Caco-2 (cell line): ENCODE measurements around the gene MYL3. TPM values are rescaled to one million over a fixed set of nuclear protein-coding genes. Genes with fewer than 3 reads are reported as not detected.
A peak's percentile ranks its signal among the peaks of the same experiment; 100 is the strongest.

Source experiments
- BruUV-seq: library from RNA; stranded (reverse); fragments of 400-500 nt; replicated peaks from 2 replicates; lab custom pipeline; 2021; lab: Mats Ljungman, UMichigan
- CTCF ChIA-PET: fragments of 300-600 bp; sonication (Branson Sonifier 250); formaldehyde crosslinking; loops from one replicate; lab custom pipeline; 2022; ENCODE audit warnings: antibody characterized with exemption; lab: Charles Lee
- POLR2A ChIA-PET: fragments of 300-600 bp; sonication (Branson Sonifier 250); formaldehyde crosslinking; loops from one replicate; lab custom pipeline; 2022; ENCODE audit warnings: antibody characterized with exemption; lab: Charles Lee
- DNase-seq, 2 experiments: peaks; one replicate each; pipeline versions ENCODE4 v3.0.0 to v3.0.0-alpha.2; 2020 to 2022
- H3K27me3 ChIP-seq: replicated peaks from 2 replicates; pipeline ENCODE4 v1.6.0; 2011; ENCODE audit warnings: low read length; ENCODE audit not compliant: control insufficient read depth, insufficient read depth
- H3K36me3 ChIP-seq: 2 replicates; pipeline ENCODE4 v1.5.1; 2011; ENCODE audit warnings: low read length; ENCODE audit not compliant: control insufficient read depth, insufficient read depth
- H3K4me1 ChIP-seq: fragments of 250-450 bp; sonication (Bioruptor Pico); 2 replicates; pipeline ENCODE4 v1.5.1; 2020; ENCODE audit warnings: mild to moderate bottlenecking
- H3K4me3 ChIP-seq: 2 replicates; pipeline ENCODE4 v1.5.1; 2011; ENCODE audit warnings: low read depth, mild to moderate bottlenecking, control low read depth, low read length
- H3K9me3 ChIP-seq: fragments of 250-450 bp; sonication (Bioruptor Pico); 2 replicates; pipeline ENCODE4 v1.5.1; 2020; ENCODE audit warnings: mild to moderate bottlenecking, moderate library complexity
- H3K27ac Mint-ChIP-seq: one replicate; pipeline ENCODE4 v1.8.0; 2022; ENCODE audit warnings: mixed read lengths; ENCODE audit not compliant: unreplicated experiment
- H3K27me3 Mint-ChIP-seq: one replicate; pipeline ENCODE4 v1.8.0; 2022; ENCODE audit warnings: mixed read lengths; ENCODE audit not compliant: insufficient read depth, unreplicated experiment
- H3K36me3 Mint-ChIP-seq: one replicate; pipeline ENCODE4 v1.8.0; 2022; ENCODE audit warnings: mild to moderate bottlenecking, mixed read lengths; ENCODE audit not compliant: insufficient read depth, unreplicated experiment
- H3K4me1 Mint-ChIP-seq: one replicate; pipeline ENCODE4 v1.8.0; 2022; ENCODE audit warnings: low read depth, mixed read lengths; ENCODE audit not compliant: unreplicated experiment
- H3K4me3 Mint-ChIP-seq: one replicate; pipeline ENCODE4 v1.8.0; 2022; ENCODE audit warnings: mild to moderate bottlenecking, moderate library complexity, mixed read lengths; ENCODE audit not compliant: unreplicated experiment
- H3K9me3 Mint-ChIP-seq: one replicate; pipeline ENCODE4 v1.8.0; 2022; ENCODE audit warnings: mixed read lengths; ENCODE audit not compliant: unreplicated experiment
- CTCF ChIP-seq, 2 experiments: fragments of 200-600 bp in 1 of 2; IDR thresholded peaks; 1 replicate in 1 of 2; 2 replicates in 1 of 2; pipeline versions ENCODE4 v1.5.1 to v1.8.0; 2011 to 2022; ENCODE audit warnings: antibody characterized with exemption in 1 of 2, control low read depth in 1 of 2, inconsistent platforms in 1 of 2, low read depth in 1 of 2, low read length in 1 of 2, mild to moderate bottlenecking in 1 of 2, moderate library complexity in 1 of 2; ENCODE audit not compliant: insufficient read depth in 1 of 2, severe bottlenecking in 1 of 2, unreplicated experiment in 1 of 2
- intact Hi-C: fragments of 100-400 bp; cut with micrococcal nuclease; formaldehyde crosslinking; loops from one replicate; pipeline ENCODE4 v1.10.0; 2022; ENCODE audit not compliant: unreplicated experiment
- total RNA-seq: library from RNA; stranded (reverse); gene quantifications from 2 replicates; pipeline ENCODE4 v1.2.3, GENCODE V29; 2022

Gene MYL3
- total RNA-seq, 1 experiment from 2014 or later: 13.8 TPM

GRCh38 chr3:46868287-46868686 is 5.0 kb upstream of the MYL3 start:
- no peak for TF ChIP-seq CTCF (IDR thresholded peaks at IDR 0.05; ENCODE audit: insufficient read depth in 1 of 2, low read depth in 1 of 2, low read length in 1 of 2, severe bottlenecking in 1 of 2, unreplicated experiment in 1 of 2)
- Mint-ChIP-seq H3K36me3 (no peaks in the 10 kb centered on the region), H3K4me3 (no peak overlapping the region), H3K27me3 (no peaks in the 10 kb centered on the region), H3K27ac (no peak overlapping the region), H3K9me3 (no peaks in the 10 kb centered on the region), H3K4me1 (peaks cover 18% of the 10 kb centered on the region)
- no peak for DNase-seq
- Histone ChIP-seq H3K4me1 (peaks cover 26% of the 10 kb centered on the region), H3K27me3 (no peaks in the 10 kb centered on the region), H3K36me3 (no peaks in the 10 kb centered on the region), H3K4me3 (no peak overlapping the region), H3K9me3 (no peaks in the 10 kb centered on the region)
- no TSS peak for BruUV-seq
- POLR2A ChIA-PET: no interaction called here
- CTCF ChIA-PET: interaction anchor here (2.1 kb wide), 1 partner anchor 27 kb away, joined by 12 read pairs; no protein-coding TSS in a partner anchor
- intact Hi-C loops: no loop called here

- H3K27me3 ChIP-seq: no peaks in the 10 kb centered on the region
- BruUV-seq: no TSS peak
- DNase-seq: no peak
- H3K9me3 ChIP-seq: no peaks in the 10 kb centered on the region
- no peak overlapping the region for H3K4me3 ChIP-seq
- no peaks in the 10 kb centered on the region for H3K9me3 Mint-ChIP-seq
- no peak overlapping the region for H3K27ac Mint-ChIP-seq
- H3K4me3 Mint-ChIP-seq: no peak overlapping the region
- no peaks in the 10 kb centered on the region for H3K36me3 Mint-ChIP-seq
- CTCF ChIA-PET: interaction anchor here (0.5 to 2.1 kb wide), 3 partner anchors 27 to 47 kb away, joined by 3 to 12 read pairs (median 4); no protein-coding TSS in a partner anchor
- no peaks in the 10 kb centered on the region for H3K36me3 ChIP-seq
- peaks cover 33% of the 10 kb centered on the region for H3K4me1 ChIP-seq
- peaks cover 22% of the 10 kb centered on the region for H3K4me1 Mint-ChIP-seq
- H3K27me3 Mint-ChIP-seq: no peaks in the 10 kb centered on the region
- POLR2A ChIA-PET: no interaction called here
- intact Hi-C loops: loop anchor here (2.0 kb wide), 1 partner anchor 41 kb away; no protein-coding TSS in a partner anchor
- no peak for TF ChIP-seq CTCF (IDR thresholded peaks at IDR 0.05; ENCODE audit: insufficient read depth in 1 of 2, low read depth in 1 of 2, low read length in 1 of 2, severe bottlenecking in 1 of 2, unreplicated experiment in 1 of 2)
Measured at GRCh38 chr3:46867550-46867898, 4.3 kb upstream of the MYL3 start.

GRCh38 chr3:46866720-46867549 is 3.7 kb upstream of the MYL3 start:
- intact Hi-C loops: loop anchor here (1.0 to 2.0 kb wide), 2 partner anchors 28 to 42 kb away; no protein-coding TSS in a partner anchor

More at GRCh38 chr3:46866720-46867549, 3.7 kb upstream of the MYL3 start:
- ChIA-PET CTCF (interaction anchor here (0.5 to 2.1 kb wide), 3 partner anchors 28 to 48 kb away, joined by 3 to 12 read pairs (median 4); no protein-coding TSS in a partner anchor), POLR2A (no interaction called here)
- H3K9me3 ChIP-seq: no peaks in the 10 kb centered on the region
- no peaks in the 10 kb centered on the region for H3K27me3 ChIP-seq
- no peak overlapping the region for H3K27ac Mint-ChIP-seq
- H3K4me1 Mint-ChIP-seq: peaks cover 22% of the 10 kb centered on the region
- TF ChIP-seq CTCF (IDR thresholded peaks at IDR 0.05; ENCODE audit: insufficient read depth in 1 of 2, low read depth in 1 of 2, low read length in 1 of 2, severe bottlenecking in 1 of 2, unreplicated experiment in 1 of 2): peak; percentile 80 to 94
- no peaks in the 10 kb centered on the region for H3K27me3 Mint-ChIP-seq
- peak; percentile 69 to 80 for DNase-seq
- peaks cover 33% of the 10 kb centered on the region for H3K4me1 ChIP-seq
- H3K36me3 Mint-ChIP-seq: no peaks in the 10 kb centered on the region
- H3K9me3 Mint-ChIP-seq: no peaks in the 10 kb centered on the region
- no peak overlapping the region for H3K4me3 Mint-ChIP-seq
- no peaks in the 10 kb centered on the region for H3K36me3 ChIP-seq
- BruUV-seq: no TSS peak
- H3K4me3 ChIP-seq: no peak overlapping the region
